OCI-LY7 (cell line): ENCODE results near the gene ATAD3C. TPM values are rescaled to one million over a fixed set of nuclear protein-coding genes. Genes with fewer than 3 reads are reported as not detected.
A peak's percentile ranks its signal among the peaks of the same experiment; 100 is the strongest.

Experiments
- BruUV-seq: library from RNA; stranded (reverse); fragments of 400-500 nt; replicated peaks from 2 replicates; lab custom pipeline; 2021; lab: Mats Ljungman, UMichigan
- CTCF ChIA-PET: fragments of 300-600 bp; sonication (Branson Sonifier 250); formaldehyde crosslinking; loops from one replicate; lab custom pipeline; 2022; ENCODE audit warnings: antibody characterized with exemption; ENCODE audit not compliant: unreplicated experiment; lab: Charles Lee
- POLR2A ChIA-PET: fragments of 300-600 bp; sonication (Branson Sonifier 250); formaldehyde crosslinking; loops from one replicate; lab custom pipeline; 2022; ENCODE audit warnings: antibody characterized with exemption; lab: Charles Lee
- DNase-seq: peaks from one replicate; pipeline ENCODE4 v3.0.0-alpha.2; 2015; ENCODE audit warnings: low spot score
- H2AFZ ChIP-seq: fragments of 200-600 bp; sonication (generic), shearing (Covaris generic); 2 replicates; pipeline ENCODE4 v1.6.1; 2014; ENCODE audit warnings: mild to moderate bottlenecking, antibody characterized with exemption, low read length, moderate library complexity
- H3K27ac ChIP-seq: fragments of 200-600 bp; sonication (generic); 2 replicates; pipeline ENCODE4 v1.5.1; 2014; ENCODE audit warnings: mixed run types, low read depth, mild to moderate bottlenecking, moderate library complexity, low read length, inconsistent platforms; ENCODE audit not compliant: poor library complexity, severe bottlenecking
- H3K36me3 ChIP-seq: fragments of 200-600 bp; sonication (generic); 2 replicates; pipeline ENCODE4 v1.6.1; 2014; ENCODE audit warnings: mild to moderate bottlenecking, antibody characterized with exemption, low read length, moderate library complexity, mixed read lengths; ENCODE audit not compliant: insufficient read depth
- H3K4me1 ChIP-seq: fragments of 200-600 bp; sonication (generic); 2 replicates; pipeline ENCODE4 v1.5.1; 2014; ENCODE audit warnings: mild to moderate bottlenecking, low read length; ENCODE audit not compliant: insufficient read depth, poor library complexity, severe bottlenecking
- H3K4me2 ChIP-seq: fragments of 200-600 bp; sonication (generic); 2 replicates; pipeline ENCODE4 v1.6.1; 2014; ENCODE audit warnings: mild to moderate bottlenecking, low read length
- H3K4me3 ChIP-seq: fragments of 200-600 bp; sonication (generic); 2 replicates; pipeline ENCODE4 v1.5.1; 2014; ENCODE audit warnings: mild to moderate bottlenecking, low read depth, low read length; ENCODE audit not compliant: poor library complexity, severe bottlenecking
- H3K79me2 ChIP-seq: fragments of 200-600 bp; sonication (generic); 2 replicates; pipeline ENCODE4 v1.6.1; 2016; ENCODE audit warnings: low read depth, mild to moderate bottlenecking, low read length, moderate library complexity, mixed read lengths; ENCODE audit not compliant: insufficient read depth
- H3K9me2 ChIP-seq: fragments of 200-600 bp; sonication (generic); 2 replicates; pipeline ENCODE4 v1.6.1; 2016; ENCODE audit warnings: mild to moderate bottlenecking, low read length, mixed read lengths; ENCODE audit not compliant: insufficient read depth
- H3K9me3 ChIP-seq: fragments of 200-600 bp; sonication (generic); 2 replicates; pipeline ENCODE4 v1.6.1; 2014; ENCODE audit warnings: mild to moderate bottlenecking, mixed run types, low read length, mixed read lengths
- H4K20me1 ChIP-seq: fragments of 200-600 bp; sonication (generic); 2 replicates; pipeline ENCODE4 v1.6.1; 2014; ENCODE audit warnings: mild to moderate bottlenecking, antibody characterized with exemption, low read length, moderate library complexity, mixed read lengths; ENCODE audit not compliant: insufficient read depth
- EZH2phosphoT487 ChIP-seq: fragments of 200-600 bp; sonication (generic); IDR thresholded peaks from 2 replicates; pipeline ENCODE4 v1.6.1; 2018; ENCODE audit warnings: low read depth, borderline replicate concordance, mild to moderate bottlenecking, mixed run types, antibody characterized with exemption, low read length, moderate library complexity, mixed read lengths
- intact Hi-C: fragments of 100-400 bp; cut with micrococcal nuclease; formaldehyde crosslinking; loops from one replicate; pipeline ENCODE4 v1.10.0; 2022; ENCODE audit not compliant: unreplicated experiment
- total RNA-seq, 2 experiments: library from RNA; depleted of rRNA in 1 of 2; stranded (reverse); fragments of >200 nt in 1 of 2; shearing (Covaris generic) in 1 of 2; gene quantifications; 2 replicates each; pipeline ENCODE4 v1.2.3, GENCODE V29; 2014 to 2022
- TF ChIP-seq, protein P1 (sequence below): fragments of 200-600 bp; sonication (generic); conservative IDR thresholded peaks from 2 replicates; pipeline ENCODE4 v1.5.1; 2014; ENCODE audit warnings: mild to moderate bottlenecking, antibody characterized with exemption, low read length, moderate library complexity, mixed read lengths

ATAD3C gene
- total RNA-seq, 2 experiments from 2014 or later: 1.6 to 3.0 TPM

DNA sequence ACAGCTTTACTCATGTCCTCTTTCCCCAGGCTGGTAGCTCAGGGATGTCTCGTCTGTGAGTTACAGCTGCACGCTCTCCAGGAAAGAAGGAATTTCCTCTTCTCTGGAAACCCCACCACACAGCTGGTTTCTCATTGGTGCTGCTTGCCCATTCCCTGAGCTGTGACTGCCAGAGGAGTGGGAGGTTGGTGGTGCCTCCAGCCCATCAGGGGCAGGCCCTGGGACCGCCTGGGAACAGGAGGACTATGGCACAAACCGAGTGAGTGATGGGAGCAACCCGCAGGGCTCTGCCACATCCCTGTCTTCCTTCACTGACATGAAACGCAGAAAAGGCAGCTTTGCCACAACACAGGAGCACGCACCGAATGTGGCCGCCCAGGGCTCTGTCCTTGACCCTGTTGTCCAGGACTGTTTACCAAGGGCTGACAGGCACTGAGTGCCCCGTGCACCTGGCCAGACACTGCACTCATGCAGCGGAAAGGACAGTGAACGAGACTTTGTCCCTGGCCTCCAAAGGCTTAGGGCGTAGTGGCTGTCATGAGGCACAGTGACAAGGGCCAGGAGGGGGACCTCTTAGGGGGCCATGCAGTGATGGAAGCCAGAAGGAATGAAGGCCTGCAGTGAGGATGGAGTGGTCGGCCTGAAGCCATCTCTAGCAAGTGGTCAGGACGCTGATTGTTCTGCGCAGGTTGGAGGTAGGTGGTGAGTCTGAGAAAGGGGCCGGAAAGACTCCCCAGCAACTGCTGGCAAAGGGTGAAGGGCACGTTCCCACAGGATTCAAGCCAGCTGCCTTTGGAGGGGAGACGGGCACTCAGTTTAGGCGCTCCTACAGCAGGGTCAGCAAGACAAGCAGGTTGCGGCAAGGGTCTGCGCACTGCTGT is 48.7 kb upstream of the ATAD3C start:
- Histone ChIP-seq H3K36me3 (peaks cover 81% of the 10 kb centered on the region), H3K9me3 (no peaks in the 10 kb centered on the region), H2AFZ (no peak overlapping the region), H3K4me3 (peak overlapping the region; percentile 90), H3K27ac (peak overlapping the region; percentile 49), H3K4me2 (peak overlapping the region; percentile 95), H3K4me1 (peaks cover 35% of the 10 kb centered on the region), H3K79me2 (peaks cover 61% of the 10 kb centered on the region), H4K20me1 (no peaks in the 10 kb centered on the region), H3K9me2 (no peaks in the 10 kb centered on the region)
- TF ChIP-seq EZH2phosphoT487: no peak
- TF ChIP-seq, protein P1, sequence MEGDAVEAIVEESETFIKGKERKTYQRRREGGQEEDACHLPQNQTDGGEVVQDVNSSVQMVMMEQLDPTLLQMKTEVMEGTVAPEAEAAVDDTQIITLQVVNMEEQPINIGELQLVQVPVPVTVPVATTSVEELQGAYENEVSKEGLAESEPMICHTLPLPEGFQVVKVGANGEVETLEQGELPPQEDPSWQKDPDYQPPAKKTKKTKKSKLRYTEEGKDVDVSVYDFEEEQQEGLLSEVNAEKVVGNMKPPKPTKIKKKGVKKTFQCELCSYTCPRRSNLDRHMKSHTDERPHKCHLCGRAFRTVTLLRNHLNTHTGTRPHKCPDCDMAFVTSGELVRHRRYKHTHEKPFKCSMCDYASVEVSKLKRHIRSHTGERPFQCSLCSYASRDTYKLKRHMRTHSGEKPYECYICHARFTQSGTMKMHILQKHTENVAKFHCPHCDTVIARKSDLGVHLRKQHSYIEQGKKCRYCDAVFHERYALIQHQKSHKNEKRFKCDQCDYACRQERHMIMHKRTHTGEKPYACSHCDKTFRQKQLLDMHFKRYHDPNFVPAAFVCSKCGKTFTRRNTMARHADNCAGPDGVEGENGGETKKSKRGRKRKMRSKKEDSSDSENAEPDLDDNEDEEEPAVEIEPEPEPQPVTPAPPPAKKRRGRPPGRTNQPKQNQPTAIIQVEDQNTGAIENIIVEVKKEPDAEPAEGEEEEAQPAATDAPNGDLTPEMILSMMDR: no peak
- intact Hi-C loops: no loop called here
- ChIA-PET POLR2A (interaction anchor here (0.5 to 0.6 kb wide), 3 partner anchors 186 to 286 kb away, joined by 3 to 4 read pairs (median 3); no protein-coding TSS in a partner anchor), CTCF (interaction anchor here (0.6 kb wide), 1 partner anchor 338 kb away, joined by 3 read pairs; no protein-coding TSS in a partner anchor)
- BruUV-seq: TSS peak; percentile 67
- no peak for DNase-seq

DNA sequence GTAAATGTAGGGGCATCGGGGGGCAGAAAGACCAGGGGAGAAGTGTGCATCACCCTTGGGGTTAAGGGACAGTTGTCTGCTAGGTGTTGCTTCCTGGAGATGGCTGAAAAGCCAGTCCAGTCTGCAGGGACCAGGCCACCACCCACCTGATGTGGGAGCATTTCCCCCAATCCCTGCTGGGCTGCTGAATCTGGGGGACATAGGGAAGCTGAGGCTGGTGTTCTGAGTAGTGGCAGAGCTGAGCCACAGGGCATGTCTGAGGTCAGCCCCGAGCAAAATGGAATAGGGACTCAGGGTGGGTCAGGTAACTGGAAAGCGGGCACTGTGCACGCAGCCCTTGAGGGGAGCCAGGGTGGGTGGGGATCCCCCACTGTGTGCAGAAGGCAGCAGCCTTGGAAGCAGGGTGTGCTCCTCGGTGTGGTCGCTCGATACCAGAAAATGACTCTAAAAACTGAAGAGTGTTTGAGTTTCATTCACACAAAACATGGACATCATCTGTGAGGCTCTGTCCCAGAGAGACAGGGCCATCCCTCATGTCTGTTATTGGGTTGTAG is 48.0 kb upstream of the ATAD3C start:
- no TSS peak for BruUV-seq
- Histone ChIP-seq H3K9me2 (no peaks in the 10 kb centered on the region), H3K9me3 (no peaks in the 10 kb centered on the region), H3K4me1 (peaks cover 40% of the 10 kb centered on the region), H2AFZ (no peak overlapping the region), H3K79me2 (peaks cover 68% of the 10 kb centered on the region), H3K36me3 (peaks cover 87% of the 10 kb centered on the region), H3K4me3 (peak overlapping the region; percentile 90), H3K4me2 (peak overlapping the region; percentile 95; the same call in 1 of the 2 replicates), H4K20me1 (no peaks in the 10 kb centered on the region), H3K27ac (no peak overlapping the region)
- intact Hi-C loops: no loop called here
- TF ChIP-seq EZH2phosphoT487: no peak
- TF ChIP-seq, protein P1: no peak
- CTCF ChIA-PET: no interaction called here
- POLR2A ChIA-PET: no interaction called here
- no peak for DNase-seq
